GM21576 (cell line): Measurements from ENCODE around the gene MOB3A.
A peak's percentile ranks its signal among the peaks of the same experiment; 100 is the strongest.

ENCODE experiments used
- ATAC-seq: cut with Tn5 transposase; IDR thresholded peaks from one replicate; pipeline ENCODE4 v1.9.1; 2021; ENCODE audit warnings: mild to moderate bottlenecking, moderate library complexity; ENCODE audit not compliant: unreplicated experiment

The MOB3A gene

DNA sequence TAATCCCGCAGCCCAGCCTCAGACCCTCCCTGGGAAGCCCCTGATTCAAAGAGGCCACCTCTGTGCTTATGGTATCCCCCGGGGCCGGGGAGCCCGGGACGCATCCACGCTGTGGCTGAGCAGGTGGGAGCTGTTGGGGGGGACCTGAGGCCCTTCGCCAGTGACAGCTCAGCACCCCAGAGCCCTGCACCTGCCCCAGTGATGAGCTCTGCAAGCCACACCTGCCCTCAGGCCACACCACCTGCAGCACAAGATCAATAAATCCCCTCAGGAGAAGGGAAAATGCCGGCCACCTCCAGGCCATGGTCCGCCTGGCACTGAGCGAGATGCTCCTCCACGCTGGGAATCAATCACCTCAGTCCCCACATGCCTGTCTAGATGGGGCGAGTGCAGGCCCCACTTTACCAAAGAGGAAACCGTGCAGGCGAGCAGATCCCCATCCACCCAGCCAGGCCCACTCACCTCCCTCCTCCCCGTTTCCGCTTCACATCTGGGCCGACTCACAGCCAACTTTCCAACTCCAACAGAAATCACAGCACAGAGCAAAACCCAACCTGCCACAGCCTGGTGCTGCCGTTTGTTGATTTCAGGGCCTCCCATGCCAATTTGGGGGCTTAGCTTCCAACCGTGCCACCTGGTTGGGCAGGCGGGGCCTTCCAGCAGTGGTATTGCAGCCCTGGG lies 12.8 kb downstream of the MOB3A start:
- no peak for ATAC-seq

DNA sequence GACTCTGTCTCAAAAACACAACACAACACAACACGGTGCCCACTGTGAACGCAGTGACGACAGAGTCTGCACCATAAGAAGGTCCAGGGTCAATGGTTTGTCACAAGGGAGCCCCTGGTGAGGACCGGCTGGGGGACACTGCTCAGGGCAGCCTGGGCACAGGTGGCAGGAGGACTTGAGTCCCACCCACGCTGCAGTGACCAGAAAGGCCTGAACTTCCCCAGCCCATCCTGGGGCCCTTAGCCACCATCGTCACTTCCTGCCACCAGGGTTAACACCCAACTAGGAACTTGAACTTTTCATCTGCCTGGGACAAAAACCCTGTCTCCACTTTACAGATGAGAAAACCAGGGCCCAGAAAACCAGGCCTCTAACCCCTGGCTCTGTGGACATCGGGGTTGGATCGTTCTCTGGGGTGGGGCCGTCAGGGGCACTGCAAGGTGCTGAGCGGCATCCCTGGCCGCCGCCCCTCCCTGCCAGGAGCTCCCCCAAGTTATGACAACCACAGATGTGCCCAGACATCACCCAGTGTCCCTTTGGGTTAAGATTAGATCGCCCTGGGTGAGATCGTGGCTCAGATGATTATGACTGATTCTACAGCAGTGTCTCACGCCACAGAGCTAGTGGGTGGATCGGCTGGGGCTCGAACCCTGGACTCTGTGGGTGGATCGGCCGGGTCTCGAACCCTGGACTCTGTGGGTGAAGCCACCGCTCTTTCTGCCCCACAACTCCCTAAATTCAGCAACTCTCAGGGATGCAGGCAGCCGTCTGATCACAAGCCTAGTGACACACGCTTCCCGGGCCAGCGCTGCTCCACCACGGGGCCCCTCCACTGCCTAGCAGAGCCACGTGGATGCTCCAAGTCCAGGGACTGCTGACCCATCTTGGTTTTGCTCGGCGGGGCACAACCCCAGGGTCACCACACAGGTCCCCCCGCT lies 14.0 kb downstream of the MOB3A start:
- ATAC-seq = no peak

DNA sequence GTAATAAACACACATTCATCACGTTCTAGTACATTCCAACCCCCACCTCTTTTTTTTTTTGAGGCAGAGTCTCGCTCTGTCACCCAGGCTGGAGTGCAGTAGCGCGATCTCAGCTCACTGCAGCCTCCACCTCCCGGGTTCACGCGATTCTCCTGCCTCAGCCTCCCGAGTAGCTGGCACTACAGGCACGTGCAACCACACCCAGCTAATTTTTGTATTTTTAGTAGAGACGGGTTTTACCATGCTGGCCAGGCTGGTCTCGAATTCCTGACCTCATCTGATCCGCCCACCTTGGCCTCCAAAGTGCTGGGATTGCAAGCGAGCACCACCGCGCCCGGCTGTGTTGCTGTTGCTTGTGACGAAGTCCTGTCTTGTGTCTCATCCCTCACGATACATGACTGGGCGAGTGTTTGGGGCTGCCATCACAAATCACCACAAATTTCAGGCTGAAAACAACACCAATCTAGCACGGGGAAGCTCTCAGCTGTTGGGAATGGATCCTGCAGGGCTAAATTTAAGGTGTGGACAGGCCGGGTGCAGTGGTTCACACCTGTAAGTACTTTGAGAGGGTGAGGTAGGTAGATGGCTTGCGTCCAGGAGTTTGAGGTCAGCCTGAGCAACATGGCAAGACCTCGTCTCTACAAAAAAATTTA lies 15.7 kb downstream of the MOB3A start:
- ATAC-seq = no peak

DNA sequence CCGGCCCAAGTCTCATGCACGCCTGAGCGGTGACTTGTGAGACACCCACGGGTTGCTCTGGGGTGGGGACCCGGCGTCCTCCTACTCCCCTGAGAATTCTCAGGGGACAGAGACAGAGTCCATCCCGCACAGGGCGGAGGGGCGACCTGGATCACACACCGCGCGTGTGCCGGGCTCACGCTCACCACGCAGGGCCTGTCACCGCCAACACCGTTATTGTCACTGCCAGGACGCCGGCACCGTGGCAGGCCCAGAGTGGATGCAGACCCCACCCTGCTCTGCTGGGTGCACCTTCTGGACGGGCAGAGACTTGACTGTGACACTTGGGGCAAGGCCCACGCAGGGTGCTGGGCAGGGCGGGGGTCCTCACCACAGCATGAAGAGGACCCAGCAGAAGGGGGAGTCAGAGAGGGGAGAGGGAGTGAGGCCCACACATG lies 16.2 kb downstream of the MOB3A start:
- ATAC-seq = no peak

DNA sequence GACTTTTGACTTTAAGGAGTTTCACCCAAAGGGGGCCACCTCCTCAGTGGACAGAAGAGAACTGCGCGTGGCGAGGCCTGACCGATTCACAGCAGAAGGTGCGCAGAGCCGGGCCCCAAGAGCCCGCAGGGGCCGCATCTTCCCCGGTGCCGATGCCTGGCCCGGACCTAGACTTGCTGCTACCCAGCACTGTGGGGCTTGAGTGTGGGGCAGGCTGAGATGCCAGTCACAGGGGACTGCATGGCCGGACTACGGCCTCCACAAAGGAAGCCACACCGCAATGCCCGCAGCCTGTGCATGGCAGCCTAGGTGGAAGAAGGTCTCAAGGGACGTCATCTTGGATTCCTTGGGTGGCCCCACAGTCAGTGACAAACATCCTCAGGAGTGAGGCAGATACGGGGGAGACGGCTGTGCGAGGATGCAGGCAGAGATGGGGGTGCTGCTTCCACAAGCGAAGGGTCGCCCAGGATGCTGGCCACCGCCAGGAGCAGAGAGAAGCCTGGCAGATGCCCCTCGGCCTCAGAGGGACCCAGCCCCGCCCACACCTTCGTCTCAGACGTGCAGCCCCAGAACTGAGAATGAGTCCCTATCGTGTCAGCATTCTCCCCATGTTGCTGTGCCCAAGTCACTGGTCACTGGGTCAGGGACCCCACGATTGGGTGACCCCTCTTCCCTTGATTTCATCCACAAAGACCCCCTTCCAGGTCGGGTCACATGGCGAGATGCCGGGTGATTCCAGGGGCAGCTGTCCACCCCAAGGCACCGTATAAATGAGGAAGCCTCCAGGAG lies 16.9 kb downstream of the MOB3A start:
- ATAC-seq = no peak

DNA sequence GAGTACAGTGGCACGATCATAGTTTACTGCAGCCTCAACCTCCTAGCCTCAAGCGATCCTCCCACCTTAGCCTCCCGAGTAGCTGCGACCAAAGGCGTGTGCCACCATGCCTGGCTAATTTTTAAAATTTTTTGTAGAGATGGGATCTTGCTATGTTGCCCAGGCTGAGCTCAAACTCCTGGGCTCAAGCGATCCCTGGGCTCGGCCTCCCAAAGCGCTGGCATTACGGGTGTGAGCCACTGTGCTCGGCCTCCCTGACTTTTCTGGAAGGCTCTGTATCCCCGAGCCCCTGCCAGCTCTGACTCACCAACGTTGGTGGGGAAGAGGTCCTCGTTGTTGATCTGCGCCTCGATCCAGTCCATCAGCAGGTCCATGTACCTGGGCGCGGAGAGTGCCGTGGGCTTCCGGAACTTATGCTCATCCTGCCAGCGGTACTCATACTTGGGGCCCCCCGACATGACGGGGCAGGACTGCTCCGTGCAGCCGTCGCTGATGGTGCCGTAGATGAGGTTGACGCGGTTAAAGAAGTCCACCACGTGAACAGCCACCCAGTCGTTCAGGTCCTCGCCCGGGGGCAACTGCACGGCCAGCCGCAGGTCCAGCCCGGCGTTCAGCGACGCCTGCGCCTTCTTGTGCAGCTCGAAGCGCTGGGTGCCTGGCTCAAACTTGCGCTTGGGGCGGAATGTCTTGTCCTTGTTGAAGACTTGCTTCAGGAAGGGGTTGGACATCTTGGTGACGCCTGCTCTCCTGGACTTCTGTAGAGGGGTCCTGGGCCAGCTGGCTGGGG lies 18.1 kb downstream of the MOB3A start:
- no peak for ATAC-seq

DNA sequence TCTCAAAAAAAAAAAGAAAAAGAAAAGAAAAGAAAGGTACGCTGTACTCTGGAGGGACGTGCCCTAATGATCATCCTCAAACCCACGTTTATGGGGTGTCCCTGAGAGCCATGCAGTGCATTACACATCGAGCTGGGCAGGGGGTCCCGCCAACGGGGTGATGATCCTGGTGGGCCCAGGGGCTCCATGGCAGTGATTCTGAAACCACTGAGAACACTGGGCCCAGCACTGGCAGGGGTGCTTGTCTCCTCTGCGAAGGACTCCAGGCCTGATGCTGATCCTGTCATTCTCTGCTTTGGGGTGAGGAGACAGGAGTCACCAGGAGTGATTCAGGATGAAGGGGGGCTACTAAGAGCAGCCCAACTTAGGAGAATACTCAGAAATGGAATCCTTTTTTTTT lies 18.7 kb downstream of the MOB3A start:
- no peak for ATAC-seq

DNA sequence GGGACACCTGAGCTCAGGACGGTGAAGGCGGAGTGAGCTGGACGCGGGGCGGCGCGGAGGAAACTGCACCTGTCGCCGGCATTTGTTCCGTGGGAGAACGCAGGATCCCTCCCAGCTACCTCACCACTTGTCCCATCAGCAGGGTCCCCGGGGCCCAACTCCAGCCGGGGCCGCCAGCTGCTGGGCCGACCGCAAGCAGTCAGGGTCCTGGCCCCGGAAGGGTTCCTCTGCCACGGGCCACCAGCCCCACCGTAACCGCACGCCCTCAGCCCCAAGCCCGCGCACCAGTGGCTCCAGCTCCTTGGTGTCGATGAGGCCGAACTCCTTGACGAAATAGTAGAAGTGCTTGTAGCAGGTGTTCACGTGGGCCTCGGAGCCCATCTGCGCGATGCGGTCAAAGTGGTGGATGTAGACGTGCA lies 19.6 kb downstream of the MOB3A start:
- ATAC-seq = no peak

DNA sequence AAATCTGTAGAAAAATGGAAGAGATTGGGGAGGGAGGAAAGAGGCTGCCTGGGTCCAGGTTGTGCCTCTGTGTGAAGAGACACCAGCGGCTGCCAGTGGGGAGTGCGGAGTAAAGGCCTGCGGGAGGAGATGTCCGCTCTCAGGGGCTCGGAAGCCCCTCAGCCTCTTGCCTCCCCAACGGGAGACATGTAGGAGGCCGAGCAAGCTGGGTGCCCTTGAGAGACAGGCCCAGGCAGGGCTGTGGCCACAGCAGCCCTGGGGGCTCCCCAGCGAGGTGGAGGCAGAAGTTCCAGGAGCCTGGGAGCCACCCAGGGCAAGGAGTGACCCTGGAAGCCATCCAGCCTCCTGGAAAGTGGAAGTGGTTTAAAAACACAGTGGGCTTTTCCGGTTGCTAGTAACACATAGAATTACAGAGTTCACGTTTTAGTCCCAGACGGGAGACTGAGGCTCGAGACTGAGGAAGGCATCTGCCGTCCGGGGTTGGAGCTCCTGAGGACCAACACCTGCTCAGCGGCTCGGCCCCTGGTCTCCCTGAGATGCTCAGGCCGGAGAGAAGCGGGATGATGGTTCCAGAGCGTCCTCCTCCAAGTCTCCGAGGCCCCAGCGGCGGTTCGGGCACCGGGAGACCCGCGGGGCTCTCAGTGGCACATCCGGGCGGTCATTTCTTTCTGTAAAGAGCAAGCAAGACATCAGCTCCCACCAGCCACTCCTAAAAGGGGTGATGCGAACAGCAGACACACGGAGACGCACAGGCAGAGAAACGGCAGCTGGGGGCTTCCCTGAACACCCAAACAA lies 23.2 kb downstream of the MOB3A start:
- no peak for ATAC-seq

DNA sequence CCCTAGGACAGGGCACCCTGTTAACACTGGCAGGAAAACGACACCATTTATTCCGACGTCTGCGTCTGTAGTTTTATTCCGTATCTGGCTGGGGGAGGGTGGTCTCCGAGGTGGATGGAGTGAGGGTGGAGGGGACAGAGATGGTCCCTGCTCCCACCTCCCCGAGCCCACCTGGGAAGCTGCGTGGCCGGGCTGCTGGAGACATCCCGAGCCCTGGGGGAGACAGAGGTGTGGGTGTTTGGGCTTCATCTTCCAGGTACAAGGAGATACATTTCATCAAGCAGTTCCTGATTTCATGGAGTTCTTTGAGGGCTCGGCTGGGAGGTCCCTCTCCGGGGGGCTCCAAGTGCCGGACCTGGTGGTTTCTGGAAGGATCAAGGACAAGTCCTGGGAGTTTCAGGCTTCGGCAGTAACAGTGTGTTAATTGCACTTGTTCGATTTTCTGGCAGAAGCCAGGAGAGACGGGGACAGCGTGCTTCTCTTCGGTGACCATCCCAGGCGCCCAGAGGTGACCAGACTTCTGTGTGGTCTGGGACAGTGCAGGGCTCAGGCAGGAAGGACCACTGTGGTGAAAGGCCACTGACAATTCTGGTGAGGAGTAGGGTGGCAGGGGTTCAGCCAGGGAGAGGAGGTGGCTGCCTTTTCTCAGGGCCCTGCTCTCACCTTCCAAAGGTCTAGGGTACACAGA lies 25.0 kb downstream of the MOB3A start:
- ATAC-seq = no peak

DNA sequence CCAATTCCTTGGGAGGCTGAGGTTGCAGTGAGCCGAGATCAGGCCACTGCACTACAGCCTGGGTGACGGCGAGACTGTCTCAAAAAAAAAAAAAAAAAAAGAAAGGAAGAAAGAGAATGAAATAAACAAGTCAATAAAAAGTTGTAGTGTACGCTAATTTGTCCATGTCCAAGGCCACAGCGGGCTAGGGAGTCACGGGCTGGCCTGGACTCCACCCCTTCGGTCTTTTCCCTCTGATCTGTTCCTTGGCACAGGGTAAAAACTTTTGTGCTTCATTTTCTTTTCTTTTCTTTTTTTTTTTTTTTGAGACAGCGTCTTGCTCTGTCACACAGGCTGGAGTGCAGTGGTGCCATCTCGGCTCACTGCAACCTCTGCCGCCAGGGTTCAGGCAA lies 25.7 kb downstream of the MOB3A start:
- ATAC-seq = no peak

DNA sequence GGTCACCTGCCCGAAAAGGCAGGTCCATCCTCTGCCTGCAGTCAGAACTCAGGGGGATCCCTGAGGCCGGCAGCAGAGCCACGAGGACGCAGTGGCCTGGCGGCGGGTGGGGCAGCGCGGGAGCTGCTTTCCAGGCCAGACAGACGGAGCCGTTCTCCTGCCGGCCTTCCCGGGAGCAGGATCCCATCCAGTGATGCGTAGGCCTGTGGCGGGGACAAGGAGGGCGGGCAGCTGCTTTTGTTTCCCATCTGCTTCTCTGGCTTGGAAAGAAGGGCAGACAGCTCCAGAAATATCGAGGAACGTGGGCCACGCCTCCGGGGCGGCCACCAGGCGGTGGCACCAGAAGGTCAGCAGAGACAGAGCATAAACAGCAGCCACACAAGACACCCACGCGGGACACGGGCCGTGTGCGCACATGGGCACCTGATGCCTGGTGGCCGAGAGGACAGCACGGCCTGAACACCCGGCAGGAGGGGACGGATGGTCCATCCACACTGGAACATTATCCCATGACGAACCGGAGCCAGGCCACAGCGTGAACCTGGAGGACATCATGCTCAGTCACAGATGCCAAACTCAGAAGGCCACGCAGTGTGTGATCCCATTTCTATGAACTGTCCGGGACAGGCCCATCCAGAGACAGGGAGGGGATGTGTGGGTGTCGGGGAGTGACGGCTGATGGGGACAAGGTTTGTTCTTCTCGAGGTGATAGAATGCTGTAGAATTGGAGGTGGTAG lies 31.2 kb downstream of the MOB3A start:
- ATAC-seq = no peak

DNA sequence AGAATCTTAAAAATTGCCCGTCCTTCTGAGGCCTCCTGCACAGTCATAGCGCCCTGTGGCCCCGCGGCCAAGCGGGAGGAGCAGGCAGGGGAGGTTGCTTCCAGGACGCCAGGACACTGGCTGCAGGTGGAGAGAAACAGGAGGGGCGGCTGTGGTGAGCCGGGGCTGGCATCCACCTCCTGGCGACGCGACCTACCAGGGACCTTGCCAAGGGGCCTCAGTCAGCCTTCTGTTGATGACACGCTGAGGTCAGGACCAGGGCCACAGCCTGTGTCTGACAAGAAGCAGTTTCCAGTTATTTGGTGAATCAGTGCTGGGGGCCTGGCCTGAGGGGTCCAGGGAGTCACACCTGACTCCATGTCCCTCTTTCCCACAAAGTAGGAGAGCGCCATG lies 31.7 kb downstream of the MOB3A start:
- no peak for ATAC-seq

DNA sequence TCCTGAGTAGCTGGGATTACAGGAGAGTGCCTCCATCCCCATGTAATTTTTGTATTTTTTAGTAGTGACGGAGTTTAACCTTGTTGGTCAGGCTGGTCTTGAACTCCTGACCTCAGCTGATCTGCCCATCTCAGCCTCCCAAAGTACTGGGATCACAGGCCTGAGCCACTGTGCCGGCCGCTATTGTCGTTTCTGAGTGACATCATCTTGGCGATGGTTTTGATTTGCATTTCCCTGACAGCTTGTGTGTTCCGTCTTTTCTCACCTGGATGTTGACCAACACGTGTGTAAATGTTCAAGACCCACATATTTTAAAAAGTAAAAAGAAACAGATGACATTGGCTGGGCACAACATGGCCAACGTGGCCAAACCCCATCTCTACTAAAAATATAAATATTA lies 32.3 kb downstream of the MOB3A start:
- ATAC-seq = no peak

DNA sequence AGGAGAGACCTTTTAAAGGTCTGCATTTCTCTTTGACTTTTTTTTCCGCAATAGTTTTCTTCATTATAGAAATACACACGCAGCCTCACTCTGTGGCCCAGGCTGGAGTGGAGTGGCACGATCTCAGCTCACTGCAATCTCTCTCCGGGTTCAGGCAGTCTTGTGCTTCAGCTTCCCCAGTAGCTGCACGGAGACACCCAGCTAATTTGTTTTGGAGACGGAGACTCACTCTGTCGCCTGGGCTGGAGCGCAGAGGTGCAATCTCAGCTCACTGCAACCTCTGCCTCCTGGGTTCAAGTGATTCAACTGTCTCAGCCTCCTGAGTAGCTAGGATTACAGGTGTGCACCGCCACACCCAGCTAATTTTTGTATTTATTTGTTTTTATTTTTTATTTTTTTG lies 33.4 kb downstream of the MOB3A start:
- ATAC-seq = no peak

DNA sequence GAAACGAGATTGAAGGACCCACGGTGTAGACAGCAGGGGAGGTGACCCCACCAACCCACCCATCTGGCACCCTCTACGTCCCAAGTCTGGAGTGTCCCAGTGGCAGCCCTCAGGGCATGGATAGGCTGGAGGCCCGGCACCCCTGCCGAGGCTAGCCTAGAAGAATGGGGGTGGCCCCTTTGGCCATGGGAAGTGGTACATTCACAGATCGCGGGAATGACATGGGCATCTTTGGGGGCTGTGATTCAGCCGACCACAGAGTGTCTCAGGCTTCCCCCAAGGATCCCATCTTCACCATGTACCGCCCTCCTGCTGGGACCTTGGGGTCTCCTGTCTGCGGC lies 33.8 kb downstream of the MOB3A start:
- ATAC-seq = no peak

DNA sequence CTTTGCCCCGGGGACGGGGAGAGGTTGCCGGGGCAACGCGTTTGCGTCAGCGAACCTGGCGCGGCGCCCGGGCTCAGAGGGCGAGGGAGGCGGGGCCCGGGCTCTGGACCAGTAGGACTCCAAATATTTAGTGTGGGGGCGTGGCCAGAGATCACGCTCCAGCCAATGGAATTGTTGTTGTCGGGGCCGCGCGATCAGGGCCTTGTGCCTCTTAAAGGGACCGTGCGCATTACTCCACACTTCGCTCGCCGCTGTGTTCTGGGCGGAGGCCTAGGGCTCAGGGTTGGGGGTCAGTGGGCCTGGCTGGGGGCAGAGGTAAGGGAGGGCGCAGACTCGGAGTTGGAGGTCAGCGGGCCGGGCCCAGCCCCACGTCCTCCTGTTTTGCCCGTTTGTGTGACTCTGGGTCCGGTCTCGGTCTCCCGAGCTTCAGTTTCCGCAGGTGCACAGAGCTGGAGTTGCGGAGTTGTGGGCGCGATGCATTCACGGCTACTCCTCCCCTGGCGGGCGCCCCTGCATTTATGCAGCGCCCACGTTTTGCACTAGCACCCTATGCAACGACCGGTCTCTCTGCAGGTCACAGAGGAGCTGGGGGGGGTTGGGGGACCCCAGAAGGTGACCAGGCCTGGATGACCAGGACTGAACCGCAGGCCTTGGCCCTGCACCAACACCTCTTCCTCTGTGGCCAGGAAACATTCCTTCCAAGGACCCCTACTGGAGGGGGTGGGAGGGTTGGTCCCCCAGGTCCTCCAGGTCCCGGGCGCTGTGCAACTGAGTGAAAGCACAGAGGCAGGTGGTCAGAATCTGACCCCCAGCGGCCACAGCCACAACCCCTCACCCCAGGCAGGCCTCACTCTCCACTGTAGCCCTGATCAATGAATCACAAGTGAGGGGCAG lies 34.4 kb downstream of the MOB3A start:
- ATAC-seq = peak; percentile 73
